Fibroblast of lung (primary cell): Measurements from ENCODE around the gene DPH7. TPM values are rescaled to one million over a fixed set of nuclear protein-coding genes. Genes with fewer than 3 reads are reported as not detected.

Experiments used
- DNase-seq, 2 donors: peaks; one replicate each; pipeline versions ENCODE4 v3.0.0 to v3.0.0-alpha.2; 2010; ENCODE audit warnings: low read depth in 2 of 2
- H2AFZ ChIP-seq: 2 replicates; pipeline ENCODE4 v1.5.1; 2012; ENCODE audit warnings: low read length, control low read depth, inconsistent platforms
- H3K27ac ChIP-seq: 2 replicates; pipeline ENCODE4 v1.5.1; 2011; ENCODE audit warnings: low read length, control low read depth; ENCODE audit not compliant: insufficient read depth
- H3K27me3 ChIP-seq: 2 replicates; pipeline ENCODE4 v1.5.1; 2011; ENCODE audit warnings: mild to moderate bottlenecking, low read length; ENCODE audit not compliant: control insufficient read depth, insufficient read depth
- H3K36me3 ChIP-seq: 2 replicates; pipeline ENCODE4 v1.5.1; 2011; ENCODE audit warnings: low read length; ENCODE audit not compliant: control insufficient read depth, insufficient read depth
- H3K4me1 ChIP-seq: 2 replicates; pipeline ENCODE4 v1.5.1; 2011; ENCODE audit warnings: low read length; ENCODE audit not compliant: control insufficient read depth, insufficient read depth; ENCODE audit errors: extremely low read depth
- H3K4me2 ChIP-seq: 2 replicates; pipeline ENCODE4 v1.5.1; 2011; ENCODE audit warnings: low read length, control low read depth; ENCODE audit not compliant: insufficient read depth; ENCODE audit errors: extremely low read depth
- H3K4me3 ChIP-seq, 4 experiments: fragments of 200-600 bp in 1 of 4; sonication (generic) in 1 of 4; replicated peaks in 1 of 4; 2 replicates each; pipeline ENCODE4 v1.5.1; 2011 to 2016; ENCODE audit warnings: low read length in 4 of 4, low read depth in 3 of 4, mild to moderate bottlenecking in 3 of 4, control low read depth in 2 of 4, inconsistent platforms in 1 of 4, mixed read lengths in 1 of 4; ENCODE audit not compliant: insufficient read depth in 1 of 4; ENCODE audit errors: control extremely low read depth in 1 of 4
- H3K79me2 ChIP-seq: 2 replicates; pipeline ENCODE4 v1.5.1; 2012; ENCODE audit warnings: mild to moderate bottlenecking, low read length, inconsistent platforms; ENCODE audit not compliant: control insufficient read depth, insufficient read depth
- H3K9ac ChIP-seq: 2 replicates; pipeline ENCODE4 v1.5.1; 2011; ENCODE audit warnings: mild to moderate bottlenecking, low read length, control low read depth; ENCODE audit not compliant: insufficient read depth
- H3K9me3 ChIP-seq: 2 replicates; pipeline ENCODE4 v1.5.1; 2012; ENCODE audit warnings: low read depth, low read length; ENCODE audit not compliant: control insufficient read depth, insufficient read depth
- H4K20me1 ChIP-seq: 2 replicates; pipeline ENCODE4 v1.5.1; 2011; ENCODE audit warnings: low read length; ENCODE audit not compliant: control insufficient read depth, insufficient read depth; ENCODE audit errors: extremely low read depth
- CTCF ChIP-seq, 2 donors: IDR thresholded peaks in 1 of 2; conservative IDR thresholded peaks in 1 of 2; 1 replicate in 1 of 2; 2 replicates in 1 of 2; pipeline ENCODE4 v1.5.1; 2011 to 2012; ENCODE audit warnings: low read length in 2 of 2, control low read depth in 1 of 2, inconsistent platforms in 1 of 2, low read depth in 1 of 2, mild to moderate bottlenecking in 1 of 2
- EZH2 ChIP-seq: IDR thresholded peaks from 2 replicates; pipeline ENCODE4 v1.5.1; 2012; ENCODE audit warnings: low read length, control low read depth, mild to moderate bottlenecking; ENCODE audit errors: missing control alignments
- polyA plus RNA-seq, 2 donors: library from polyadenylated mRNA; depleted of rRNA in 1 of 2; stranded (reverse) in 1 of 2; unstranded in 1 of 2; fragments of >200 nt; gene quantifications; 2 replicates each; pipeline ENCODE4 v1.2.1, GENCODE V29; 2011 to 2012; ENCODE audit warnings: missing spikeins in 1 of 2
- total RNA-seq: library from RNA; depleted of rRNA; stranded (reverse); fragments of >200 nt; gene quantifications from 2 replicates; pipeline ENCODE4 v1.2.1, GENCODE V29; 2014

Gene DPH7
- total and polyA plus RNA-seq, 2 donors (not counting 1 experiment from before 2014, with no cell fraction given): 15.7 to 20.6 TPM

GRCh38 chr9:137613259-137613658 is 34.5 kb upstream of the DPH7 start:
- peak overlapping the region; percentile 77 for H3K27ac ChIP-seq
- peaks cover 20% of the 10 kb centered on the region for H3K36me3 ChIP-seq
- H2AFZ ChIP-seq: no peak overlapping the region
- H3K4me1 ChIP-seq: peaks cover 10% of the 10 kb centered on the region
- no peaks in the 10 kb centered on the region for H3K27me3 ChIP-seq
- H3K9ac ChIP-seq: no peak overlapping the region
- DNase-seq: no peak
- H4K20me1 ChIP-seq: no peaks in the 10 kb centered on the region
- H3K79me2 ChIP-seq: peaks cover 18% of the 10 kb centered on the region
- no peaks in the 10 kb centered on the region for H3K9me3 ChIP-seq
- H3K4me2 ChIP-seq: no peak overlapping the region
- TF ChIP-seq CTCF (conservative IDR thresholded peaks at IDR 0.05 in 1 of 2, IDR thresholded peaks at IDR 0.05 in 1 of 2; ENCODE audit: low read depth in 1 of 2, low read length in 2 of 2) (no peak), EZH2 (no peak)
- no peak overlapping the region for H3K4me3 ChIP-seq

GRCh38 chr9:137612741-137613142 is 34.0 kb upstream of the DPH7 start:
- Histone ChIP-seq H3K4me1 (peaks cover 10% of the 10 kb centered on the region), H3K9me3 (no peaks in the 10 kb centered on the region), H3K79me2 (peaks cover 13% of the 10 kb centered on the region), H3K36me3 (peaks cover 20% of the 10 kb centered on the region), H3K9ac (no peak overlapping the region), H4K20me1 (no peaks in the 10 kb centered on the region), H3K27ac (peak overlapping the region; percentile 77), H3K27me3 (no peaks in the 10 kb centered on the region), H3K4me2 (peak overlapping the region; percentile 66), H3K4me3 (no peak overlapping the region), H2AFZ (no peak overlapping the region)
- TF ChIP-seq CTCF (conservative IDR thresholded peaks at IDR 0.05 in 1 of 2, IDR thresholded peaks at IDR 0.05 in 1 of 2; ENCODE audit: low read depth in 1 of 2, low read length in 2 of 2): no peak
- no peak for TF ChIP-seq EZH2
- DNase-seq: no peak

- H3K79me2 ChIP-seq: peaks cover 6% of the 10 kb centered on the region
- no peaks in the 10 kb centered on the region for H3K27me3 ChIP-seq
- peak overlapping the region; percentile 77 for H3K27ac ChIP-seq
- H3K4me3 ChIP-seq: no peak overlapping the region
- H3K4me1 ChIP-seq: peaks cover 10% of the 10 kb centered on the region
- H3K9ac ChIP-seq: no peak overlapping the region
- no peak for TF ChIP-seq EZH2
- TF ChIP-seq CTCF (conservative IDR thresholded peaks at IDR 0.05 in 1 of 2, IDR thresholded peaks at IDR 0.05 in 1 of 2; ENCODE audit: low read depth in 1 of 2, low read length in 2 of 2): no peak
- no peaks in the 10 kb centered on the region for H3K9me3 ChIP-seq
- H2AFZ ChIP-seq: no peak overlapping the region
- peaks cover 20% of the 10 kb centered on the region for H3K36me3 ChIP-seq
- peak; percentile 67 to 84 for DNase-seq
- no peaks in the 10 kb centered on the region for H4K20me1 ChIP-seq
- H3K4me2 ChIP-seq: peak overlapping the region; percentile 66
Observed at GRCh38 chr9:137611623-137612609, 33.2 kb upstream of the DPH7 start.
